Large intestine (tissue), 3 donors: ENCODE measurements around the gene CA12. TPM values are rescaled to one million over a fixed set of nuclear protein-coding genes. Genes with fewer than 3 reads are reported as not detected.

Experiments
- DNase-seq, 2 donors: peaks; one replicate each; pipeline versions ENCODE4 v3.0.0 to v3.0.0-alpha.2; 2013
- H3K27ac ChIP-seq: one replicate; pipeline ENCODE4 v1.5.1; 2013; ENCODE audit warnings: low read length
- H3K27me3 ChIP-seq: 2 replicates; pipeline ENCODE4 v1.6.1; 2013; ENCODE audit warnings: low read length; ENCODE audit not compliant: control insufficient read depth, insufficient read depth
- H3K36me3 ChIP-seq: 2 replicates; pipeline ENCODE4 v1.6.1; 2013; ENCODE audit warnings: low read length; ENCODE audit not compliant: control insufficient read depth, insufficient read depth
- H3K4me1 ChIP-seq: one replicate; pipeline ENCODE4 v1.6.1; 2013; ENCODE audit warnings: low read length; ENCODE audit not compliant: control insufficient read depth, insufficient read depth
- H3K4me3 ChIP-seq: one replicate; pipeline ENCODE4 v1.5.1; 2013; ENCODE audit warnings: low read length
- H3K9me3 ChIP-seq: one replicate; pipeline ENCODE4 v1.6.1; 2013; ENCODE audit warnings: mild to moderate bottlenecking, low read depth, low read length, moderate library complexity; ENCODE audit not compliant: control insufficient read depth
- WGBS: methylation state at CpG from one replicate; pipeline ENCODE4 v1.1.5; 2013; ENCODE audit warnings: low lambda C conversion rate; ENCODE audit not compliant: insufficient coverage; 5-methylcytosine and 5-hydroxymethylcytosine counted together
- polyA plus RNA-seq: library from polyadenylated mRNA; unstranded; fragments of 120-200 nt; gene quantifications from one replicate; pipeline ENCODE4 v1.2.1, GENCODE V29; 2013

CA12 gene
- polyA plus RNA-seq, 1 donor = 1.0 TPM

GRCh38 chr15:63368503-63368902, 13.1 kb downstream of the CA12 start:
- peaks cover 5% of the 10 kb centered on the region for H3K4me1 ChIP-seq
- no CpG with 5 or more reads among the region's 7 CpGs for WGBS
- no peaks in the 10 kb centered on the region for H3K36me3 ChIP-seq

DNA sequence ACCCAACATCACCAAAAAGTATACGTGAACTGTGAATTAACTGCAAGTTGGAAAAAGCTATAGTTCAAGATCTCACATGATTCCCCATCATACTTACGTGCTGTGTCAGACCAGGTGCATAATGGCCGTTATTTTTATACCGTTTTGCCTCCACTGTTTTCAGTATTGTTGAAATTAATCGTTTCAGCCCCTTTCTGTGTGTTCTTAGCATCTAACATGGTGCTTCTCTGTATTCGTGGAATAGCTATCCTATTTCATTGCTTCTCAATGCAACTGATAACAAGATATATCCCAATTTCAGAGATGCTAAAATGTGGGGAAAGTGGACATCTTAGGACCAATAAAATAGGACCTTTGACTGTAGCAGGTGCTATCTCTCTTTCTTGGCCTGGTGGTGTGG, 13.7 kb downstream of the CA12 start:
- H3K27ac ChIP-seq = no peak overlapping the region
- no peaks in the 10 kb centered on the region for H3K27me3 ChIP-seq
- WGBS = 90% methylated on average over 2 of the region's 6 CpGs
- no peaks in the 10 kb centered on the region for H3K36me3 ChIP-seq
- DNase-seq = no peak
- H3K4me3 ChIP-seq = no peak overlapping the region
- H3K4me1 ChIP-seq = peaks cover 5% of the 10 kb centered on the region
- H3K9me3 ChIP-seq = no peaks in the 10 kb centered on the region

More at GRCh38 chr15:63368503-63368902, 13.1 kb downstream of the CA12 start:
- no peak for DNase-seq
- Histone ChIP-seq H3K4me3 (no peak overlapping the region), H3K27ac (no peak overlapping the region), H3K9me3 (no peaks in the 10 kb centered on the region), H3K27me3 (no peaks in the 10 kb centered on the region)

GRCh38 chr15:63367390-63367789, 14.3 kb downstream of the CA12 start:
- WGBS = no CpG with 5 or more reads among the region's 2 CpGs
- no peaks in the 10 kb centered on the region for H3K36me3 ChIP-seq
- no peak overlapping the region for H3K27ac ChIP-seq
- H3K4me1 ChIP-seq = peaks cover 3% of the 10 kb centered on the region
- H3K27me3 ChIP-seq = no peaks in the 10 kb centered on the region
- H3K9me3 ChIP-seq = no peaks in the 10 kb centered on the region
- DNase-seq = no peak
- H3K4me3 ChIP-seq = no peak overlapping the region

DNA sequence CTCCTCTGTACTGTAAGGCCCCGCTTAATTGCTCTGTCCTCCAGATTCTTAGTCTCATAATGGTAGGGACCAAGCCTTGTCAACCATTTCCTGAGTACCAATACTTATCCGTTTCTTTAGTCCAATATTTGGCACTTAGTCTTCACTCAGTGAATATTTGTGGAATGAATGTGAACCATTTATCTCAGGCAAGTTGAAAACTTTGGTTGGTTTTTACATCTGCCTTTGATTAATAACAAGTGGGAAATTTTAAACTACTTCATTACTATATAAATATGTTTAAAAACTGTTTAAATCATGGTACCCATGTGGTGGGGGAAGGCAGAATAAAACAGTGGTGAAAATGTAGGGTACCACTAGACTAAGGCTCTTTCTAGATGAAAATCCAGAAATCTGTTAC, 15.2 kb downstream of the CA12 start:
- no peak for DNase-seq
- H3K27ac ChIP-seq = no peak overlapping the region
- 100% methylated on average over 1 of the region's 2 CpGs for WGBS

DNA sequence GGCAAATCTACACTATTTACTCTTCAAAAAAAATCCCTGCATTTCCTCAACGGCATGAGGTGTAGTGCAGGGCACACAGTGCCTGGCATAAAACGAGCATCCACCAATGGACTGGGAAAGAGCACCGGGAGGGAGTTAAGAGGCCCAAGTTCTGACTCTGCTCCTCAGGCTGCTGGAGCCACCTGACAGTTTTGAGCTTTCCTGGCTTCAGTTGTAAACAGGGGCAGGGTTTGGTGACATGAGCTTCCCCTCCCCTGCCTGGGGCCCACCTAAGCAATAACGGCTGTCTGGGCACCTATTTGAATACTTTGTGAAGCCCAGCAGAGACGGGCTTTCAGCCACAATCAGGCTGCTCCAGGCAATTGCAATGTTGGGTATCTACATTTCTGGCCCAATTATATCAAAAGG, 16.4 kb downstream of the CA12 start:
- no peak overlapping the region for H3K4me3 ChIP-seq
- no peak overlapping the region for H3K27ac ChIP-seq
- DNase-seq = no peak
- no peaks in the 10 kb centered on the region for H3K27me3 ChIP-seq
- H3K4me1 ChIP-seq = no peaks in the 10 kb centered on the region
- no peaks in the 10 kb centered on the region for H3K9me3 ChIP-seq
- H3K36me3 ChIP-seq = no peaks in the 10 kb centered on the region
- WGBS = no CpG with 5 or more reads among the region's 5 CpGs

More for the DNA sequence above, 15.2 kb downstream of the CA12 start:
- Histone ChIP-seq H3K36me3 (no peaks in the 10 kb centered on the region), H3K4me3 (no peak overlapping the region), H3K27me3 (no peaks in the 10 kb centered on the region), H3K9me3 (no peaks in the 10 kb centered on the region), H3K4me1 (no peaks in the 10 kb centered on the region)

DNA sequence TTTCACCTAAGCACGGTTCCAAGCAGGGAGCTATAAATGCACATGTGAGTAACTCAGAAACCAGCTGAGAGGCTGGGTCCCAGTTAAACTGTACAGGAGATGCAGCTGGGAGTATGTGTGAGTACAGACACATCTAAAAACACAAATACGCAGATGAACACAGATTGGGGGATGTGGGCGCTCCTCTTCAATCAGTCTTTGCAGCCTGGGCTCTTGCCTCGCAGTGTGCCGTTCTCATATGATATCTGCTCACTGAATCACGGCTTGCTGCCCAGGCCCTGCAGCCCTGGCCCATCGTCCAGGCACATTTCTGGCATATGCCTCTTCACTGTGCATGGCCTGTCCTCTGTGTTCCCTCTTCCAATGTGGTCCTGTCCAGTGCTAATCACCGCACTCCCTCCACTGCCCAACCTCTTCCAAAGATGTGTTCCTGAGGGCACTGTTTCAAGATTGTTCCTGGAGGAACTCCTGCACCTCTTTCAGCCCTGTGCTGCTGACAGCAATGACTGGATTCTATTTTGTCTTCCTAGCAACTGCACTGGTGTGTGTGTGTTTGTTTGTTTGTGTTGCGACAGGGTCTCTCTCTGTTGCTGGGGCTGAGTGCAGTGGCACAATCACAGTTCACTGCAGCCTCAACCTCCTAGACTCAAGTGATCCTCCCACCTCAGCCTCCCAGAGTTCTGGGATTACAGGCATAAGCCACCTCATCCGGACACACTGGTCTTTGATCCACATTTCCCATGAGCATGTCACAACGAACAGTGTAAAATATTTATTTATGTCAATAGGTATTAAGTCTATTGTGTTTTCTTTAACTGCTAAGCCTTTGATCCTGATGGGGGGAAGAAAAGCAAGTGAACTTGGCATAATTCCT, 17.0 kb downstream of the CA12 start:
- no peak overlapping the region for H3K27ac ChIP-seq
- H3K36me3 ChIP-seq = no peaks in the 10 kb centered on the region
- DNase-seq = no peak
- 33% methylated on average over 1 of the region's 11 CpGs for WGBS
- H3K4me3 ChIP-seq = no peak overlapping the region
- H3K9me3 ChIP-seq = no peaks in the 10 kb centered on the region
- H3K4me1 ChIP-seq = no peaks in the 10 kb centered on the region
- no peaks in the 10 kb centered on the region for H3K27me3 ChIP-seq

DNA sequence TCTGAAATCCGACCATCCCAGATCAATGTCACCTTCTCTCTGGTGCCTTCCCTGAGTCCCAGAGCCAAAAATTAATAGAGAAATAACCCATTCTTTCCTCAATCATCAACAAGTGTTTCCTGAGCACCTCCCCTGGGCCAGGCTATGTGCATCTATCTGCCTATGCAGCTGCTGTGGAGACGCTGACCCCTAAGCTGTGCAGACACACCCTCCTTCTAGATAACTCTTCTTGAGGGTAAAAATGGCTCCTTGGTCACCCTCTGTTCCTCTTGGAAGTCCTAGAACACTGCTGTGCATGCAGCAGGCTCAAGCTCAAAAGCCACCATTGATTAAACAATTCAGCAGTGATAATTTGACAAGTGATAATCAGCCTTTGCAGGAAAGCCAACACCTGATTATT, 18.4 kb downstream of the CA12 start:
- peaks cover 7% of the 10 kb centered on the region for H3K4me1 ChIP-seq
- no CpG with 5 or more reads among the region's 2 CpGs for WGBS
- H3K9me3 ChIP-seq = no peaks in the 10 kb centered on the region
- no peaks in the 10 kb centered on the region for H3K36me3 ChIP-seq
- no peak overlapping the region for H3K27ac ChIP-seq
- H3K4me3 ChIP-seq = no peak overlapping the region
- DNase-seq = no peak
- no peaks in the 10 kb centered on the region for H3K27me3 ChIP-seq

DNA sequence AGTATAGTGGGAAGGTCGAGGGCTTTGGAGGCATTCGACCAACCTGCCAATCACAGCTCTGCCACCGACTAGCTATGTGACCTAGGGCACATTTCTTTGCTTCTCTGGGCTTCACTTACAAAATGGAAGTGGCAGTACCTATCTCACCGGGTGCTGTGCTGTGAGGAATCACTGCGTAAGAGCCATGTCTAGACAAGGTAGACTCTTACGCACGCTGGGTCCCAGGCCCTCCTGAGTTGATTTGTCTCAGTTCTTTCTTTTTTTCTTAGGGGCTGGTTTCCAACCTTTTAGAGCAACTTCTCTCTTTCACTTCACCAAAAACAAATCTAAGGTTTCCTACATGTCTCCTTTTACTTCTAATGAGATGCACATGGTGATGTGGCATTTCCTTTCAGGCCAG, 18.8 kb downstream of the CA12 start:
- Histone ChIP-seq H3K4me1 (peaks cover 7% of the 10 kb centered on the region), H3K9me3 (no peaks in the 10 kb centered on the region), H3K36me3 (no peaks in the 10 kb centered on the region), H3K27me3 (no peaks in the 10 kb centered on the region), H3K4me3 (no peak overlapping the region), H3K27ac (no peak overlapping the region)
- no CpG with 5 or more reads among the region's 7 CpGs for WGBS
- no peak for DNase-seq

DNA sequence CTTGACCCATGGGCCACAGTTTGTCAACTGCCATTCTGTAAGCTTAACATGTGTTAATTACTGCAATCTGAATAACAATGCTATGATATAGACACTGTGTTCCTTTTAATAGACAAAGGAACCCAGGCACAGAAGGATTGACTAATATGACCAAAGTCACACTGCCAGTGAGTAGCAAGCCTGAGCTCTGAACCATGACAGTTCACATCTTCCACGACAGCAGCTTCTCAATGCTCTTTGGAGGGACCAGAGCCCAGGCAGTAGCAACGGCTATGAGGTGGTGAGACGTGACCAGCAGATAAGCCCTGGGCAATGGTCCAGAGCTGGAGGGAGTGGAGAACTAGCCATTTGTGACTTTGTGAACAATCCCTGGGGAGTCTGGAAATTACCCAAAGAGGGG, 19.4 kb downstream of the CA12 start:
- WGBS = no CpG with 5 or more reads among the region's 3 CpGs
- DNase-seq = no peak
- Histone ChIP-seq H3K36me3 (no peaks in the 10 kb centered on the region), H3K27ac (no peak overlapping the region), H3K9me3 (no peaks in the 10 kb centered on the region), H3K27me3 (no peaks in the 10 kb centered on the region), H3K4me3 (no peak overlapping the region), H3K4me1 (peaks cover 13% of the 10 kb centered on the region)

GRCh38 chr15:63360170-63360569, 21.5 kb downstream of the CA12 start:
- Histone ChIP-seq H3K4me3 (no peak overlapping the region), H3K9me3 (no peaks in the 10 kb centered on the region), H3K27me3 (no peaks in the 10 kb centered on the region), H3K4me1 (peaks cover 24% of the 10 kb centered on the region), H3K27ac (no peak overlapping the region), H3K36me3 (no peaks in the 10 kb centered on the region)
- DNase-seq = no peak
- WGBS = no CpG with 5 or more reads among the region's 4 CpGs
